ENCODE data around the gene KIF22.
"Not testable (repeated sequence)": the region's sequence is repeated elsewhere in the genome, so short reads cannot be mapped to it uniquely, and the experiment has no call there.

KIF22 gene

DNA sequence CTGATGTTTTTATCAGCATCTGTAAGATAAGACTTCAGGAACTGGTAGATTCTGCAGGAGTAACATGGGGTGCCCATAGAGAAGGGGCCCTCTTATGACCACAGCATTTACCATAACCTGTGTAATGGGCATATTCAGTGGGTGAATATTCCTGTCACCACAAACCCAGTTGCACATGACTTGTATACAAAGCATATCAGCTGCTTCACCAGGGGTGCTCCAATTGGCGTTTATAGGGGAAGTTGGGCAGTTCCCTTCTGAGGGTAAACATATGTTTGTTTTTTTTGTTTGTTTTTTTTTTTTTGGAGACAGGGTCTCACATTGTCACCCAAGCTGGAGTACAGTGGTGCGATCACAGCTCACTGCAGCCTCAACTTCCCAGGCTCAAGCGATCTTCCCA lies 24.0 kb upstream of the KIF22 start:
- DNase-seq (ENCODE audit: low read depth, low spot score): no peak

DNA sequence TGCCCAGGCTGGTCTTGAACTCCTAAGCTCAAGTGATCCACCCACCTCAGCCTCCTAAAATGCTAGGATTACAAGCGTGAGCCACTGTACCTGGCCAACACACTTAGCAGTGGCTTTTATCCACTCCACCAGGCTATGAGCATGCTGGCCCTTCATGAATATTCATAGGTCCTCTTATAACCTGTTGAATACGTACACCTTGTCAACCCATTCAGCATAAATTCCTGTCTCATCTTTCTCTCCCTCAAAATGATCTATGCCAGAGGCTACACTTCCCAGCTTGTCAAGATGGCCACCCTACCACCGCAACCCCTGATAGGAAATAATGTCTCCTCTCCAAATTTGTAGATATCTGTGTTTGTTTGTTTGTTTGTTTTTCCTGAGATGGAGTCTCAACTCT lies 23.5 kb upstream of the KIF22 start:
- DNase-seq (ENCODE audit: low read depth, low spot score): no peak

- DNase-seq (ENCODE audit: low read depth, low spot score): no peak
These were observed 21.0 kb upstream of the KIF22 start for GRCh38 chr16:29769507-29769906.

GRCh38 chr16:29770250-29770929 lies 20.2 kb upstream of the KIF22 start:
- no peak for DNase-seq (ENCODE audit: low read depth, low spot score)

DNA sequence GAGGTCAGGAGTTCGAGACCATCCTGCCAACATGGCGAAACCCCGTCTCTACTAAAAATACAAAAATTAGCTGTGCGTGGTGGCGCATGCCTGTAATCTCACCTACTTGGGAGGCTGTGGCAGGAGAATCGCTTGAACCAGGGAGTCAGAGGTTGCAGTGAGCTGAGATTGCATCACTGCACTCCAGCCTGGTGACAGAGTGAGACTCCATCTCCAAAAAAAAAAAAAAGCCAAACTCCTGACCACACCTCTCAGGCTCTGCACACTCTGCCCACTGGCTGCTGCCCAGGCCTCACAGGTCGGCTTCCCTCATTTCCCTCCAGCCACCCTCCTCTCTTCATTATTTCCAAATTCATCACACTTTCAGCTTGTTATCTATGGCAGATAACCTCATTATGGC lies 18.2 kb upstream of the KIF22 start:
- DNase-seq (ENCODE audit: low read depth, low spot score): not testable (repeated sequence)

- DNase-seq (ENCODE audit: low read depth, low spot score): no peak
These were observed 15.8 kb upstream of the KIF22 start for GRCh38 chr16:29774730-29775129.

DNA sequence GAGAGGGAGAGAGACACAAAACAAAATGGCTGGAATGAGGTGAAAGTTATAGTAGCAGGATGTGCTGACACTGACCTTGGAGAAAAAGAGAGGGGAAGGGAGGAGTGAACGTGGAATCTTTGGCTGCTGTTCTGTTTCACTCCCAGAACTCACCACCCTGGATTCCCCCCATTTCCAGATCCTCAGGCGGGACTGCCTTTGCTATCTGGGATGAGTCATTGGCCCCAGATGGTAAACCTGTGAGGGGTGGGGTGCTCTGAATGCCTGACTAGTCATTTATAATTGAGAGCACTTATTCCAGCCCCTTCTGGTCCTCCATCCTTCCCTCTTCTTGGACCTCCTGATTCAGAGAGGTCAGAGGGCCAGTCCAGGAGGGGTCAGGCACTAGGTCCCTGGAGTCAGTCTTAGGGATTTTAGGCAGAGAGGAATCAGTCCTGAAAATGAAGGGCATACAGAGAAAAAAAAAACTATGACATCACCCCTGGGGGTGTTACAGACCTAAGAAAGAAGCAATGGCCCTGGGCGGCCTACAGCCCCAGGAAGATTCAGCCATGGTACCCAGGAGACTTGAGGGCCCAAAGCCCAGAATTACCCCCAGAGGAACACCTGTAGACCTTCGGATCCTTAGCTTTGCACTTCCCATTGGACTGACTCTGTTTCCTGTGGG lies 14.7 kb upstream of the KIF22 start:
- no peak for DNase-seq (ENCODE audit: low read depth, low spot score)

DNA sequence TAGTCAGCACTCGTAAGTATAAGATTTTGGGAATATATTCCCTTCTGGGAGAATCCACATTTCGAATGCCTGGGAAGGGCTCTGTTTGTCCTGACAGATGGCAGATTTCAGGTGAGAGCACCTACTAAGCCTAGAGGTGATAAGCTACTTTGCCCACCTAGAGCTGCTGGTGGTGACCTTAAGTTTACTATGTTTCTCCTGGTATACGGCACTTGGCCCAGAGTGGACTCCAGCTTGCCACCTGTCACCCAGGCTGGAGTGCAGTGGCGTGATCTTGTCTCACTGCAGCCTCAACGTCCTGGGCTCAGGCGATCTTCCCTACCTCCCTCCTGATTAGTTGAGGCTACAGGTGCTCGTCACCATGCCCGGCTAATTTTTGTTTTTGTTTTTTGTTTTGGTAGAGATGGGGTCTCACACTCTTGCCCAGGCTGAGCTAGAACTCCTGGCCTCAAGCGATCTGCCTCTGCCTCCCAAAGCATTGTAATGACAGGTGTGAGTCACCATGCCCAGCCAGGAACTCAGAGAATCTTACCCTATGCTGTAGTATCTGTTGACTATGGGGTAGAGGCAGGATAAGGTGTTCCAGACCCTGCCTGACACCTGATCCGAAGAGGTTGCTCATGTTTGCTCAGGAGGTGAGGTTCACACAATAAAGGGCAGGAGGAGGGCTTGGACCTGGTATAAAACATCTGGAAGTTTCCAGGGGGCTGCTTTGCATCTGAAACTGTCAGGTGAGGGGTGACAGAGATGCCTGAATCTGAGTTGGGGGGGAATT lies 12.8 kb upstream of the KIF22 start, which contains the start of gene ZG16:
Gene ZG16 (plus strand): TSS at position 681 of the 775 bp plus-strand sequence. CDS start 1,011 bp downstream, outside the sequence.
- DNase-seq (ENCODE audit: low read depth, low spot score): no peak

DNA sequence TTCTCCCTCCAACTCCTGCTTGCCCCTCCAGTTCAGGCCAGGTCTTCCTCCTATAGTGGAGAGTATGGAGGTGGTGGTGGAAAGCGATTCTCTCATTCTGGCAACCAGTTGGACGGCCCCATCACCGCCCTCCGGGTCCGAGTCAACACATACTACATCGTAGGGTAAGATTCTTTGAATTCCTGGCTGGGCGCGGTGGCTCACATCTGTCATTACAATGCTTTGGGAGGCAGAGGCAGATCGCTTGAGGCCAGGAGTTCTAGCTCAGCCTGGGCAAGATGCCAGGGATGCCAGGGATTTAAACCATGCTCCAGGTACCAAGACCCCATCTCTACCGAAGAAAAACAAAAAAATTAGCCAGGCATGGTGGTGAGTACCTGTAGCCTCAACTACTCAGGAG lies 11.1 kb upstream of the KIF22 start:
- DNase-seq (ENCODE audit: low read depth, low spot score): no peak

DNA sequence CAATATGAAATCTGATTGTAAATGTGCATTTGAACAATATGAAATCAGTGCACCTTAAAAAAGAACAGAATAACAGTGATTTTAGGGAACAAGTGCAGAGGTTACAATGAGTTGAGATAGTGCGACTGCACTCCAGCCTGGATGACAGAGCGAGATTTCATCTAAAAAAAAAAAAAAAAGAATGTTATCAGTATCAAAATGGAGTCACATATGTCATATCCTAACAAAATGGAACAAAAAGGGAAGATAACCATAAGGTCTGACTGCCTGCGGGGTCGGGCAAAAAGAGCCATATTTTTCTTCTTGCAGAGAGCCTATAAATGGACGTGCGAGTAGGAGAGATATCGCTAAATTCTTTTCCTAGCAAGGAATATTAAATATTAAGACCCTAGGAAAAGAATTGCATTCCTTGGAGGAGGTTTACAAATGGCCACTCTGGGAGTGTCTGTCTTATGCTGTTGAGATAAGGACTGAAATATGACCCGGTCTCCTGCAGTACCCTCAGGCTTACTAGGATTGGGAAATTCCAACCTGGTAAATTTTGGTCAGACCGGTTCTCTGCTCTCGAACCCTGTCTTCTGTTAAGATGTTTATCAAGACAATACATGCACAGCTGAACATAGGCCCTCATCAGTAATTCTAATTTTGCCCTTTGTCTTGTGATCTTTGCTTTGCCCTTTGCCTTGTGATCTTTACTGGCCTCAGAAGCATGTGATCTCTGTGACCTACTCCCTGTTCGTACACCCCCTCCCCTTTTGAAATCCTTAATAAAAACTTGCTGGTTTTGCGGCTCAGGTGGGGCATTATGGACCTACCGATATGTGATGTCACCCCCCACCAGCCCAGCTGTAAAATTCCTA lies 7.2 kb upstream of the KIF22 start:
- not testable (repeated sequence) for DNase-seq (ENCODE audit: low read depth, low spot score)

DNA sequence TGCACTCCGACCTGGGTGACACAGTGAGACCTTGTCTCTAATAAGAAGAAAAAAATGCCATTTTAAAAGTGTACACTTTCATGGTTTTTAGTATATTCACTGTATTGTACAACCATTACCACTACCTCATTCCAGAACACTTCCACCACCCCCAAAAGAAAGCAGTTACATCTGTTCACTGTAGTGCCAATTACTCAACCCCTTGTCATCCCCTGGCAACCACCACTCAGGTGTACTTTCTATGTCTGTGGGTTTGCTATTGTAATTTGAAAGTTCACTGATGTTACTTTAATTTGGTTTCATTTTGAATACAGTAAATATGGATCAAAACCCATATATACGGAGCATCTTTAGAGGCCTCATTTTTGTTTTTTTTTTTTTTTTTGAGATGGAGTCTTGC lies 6.4 kb upstream of the KIF22 start:
- DNase-seq (ENCODE audit: low read depth, low spot score): no peak

DNA sequence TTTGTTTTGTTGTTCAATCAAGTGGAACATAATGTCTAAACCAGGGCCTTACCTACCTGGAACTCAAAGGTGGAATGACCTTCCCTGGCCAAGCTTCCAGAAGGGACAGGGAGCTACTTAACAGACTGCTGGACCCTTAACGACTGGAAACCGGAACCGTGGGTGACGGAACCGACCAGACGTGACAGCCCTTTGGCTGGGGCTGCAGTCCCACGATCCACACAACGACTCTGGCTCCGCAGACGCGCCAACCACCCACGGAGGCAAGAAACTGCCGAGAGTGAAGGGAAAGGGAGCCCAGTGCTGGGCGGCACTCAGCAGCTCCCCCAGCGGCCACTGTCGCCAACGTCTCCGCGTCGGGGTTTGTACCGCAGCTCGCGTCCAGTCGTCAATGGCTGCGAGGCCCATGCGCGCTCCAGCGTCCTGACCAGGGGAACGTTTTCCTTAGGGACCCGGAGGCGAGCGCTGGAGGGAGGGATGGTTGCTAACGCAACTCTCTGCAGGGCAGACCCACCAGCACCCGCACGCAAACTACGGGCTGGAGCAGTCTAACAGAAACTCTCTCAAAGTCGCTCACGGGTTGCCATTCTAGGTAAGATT lies 5.5 kb upstream of the KIF22 start:
- no peak for DNase-seq (ENCODE audit: low read depth, low spot score)

DNA sequence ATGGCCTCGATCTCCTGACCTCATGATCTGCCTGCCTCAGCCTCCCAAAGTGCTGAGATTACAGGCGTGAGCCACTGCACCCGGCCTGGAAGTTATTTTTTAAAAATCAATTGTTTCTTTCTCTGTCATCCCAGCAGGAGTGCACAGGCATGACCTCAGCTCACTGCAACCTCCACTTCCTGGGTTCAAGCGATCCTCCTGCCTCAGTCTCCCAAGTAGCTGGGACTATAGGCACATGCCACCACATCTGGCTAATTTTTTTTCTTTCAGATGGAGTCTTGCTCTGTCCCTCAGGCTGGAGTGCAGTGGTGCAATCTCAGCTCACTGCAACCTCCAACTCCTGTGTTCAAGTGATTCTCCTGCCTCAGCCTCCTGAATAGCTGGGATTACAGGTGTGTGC lies 3.4 kb upstream of the KIF22 start:
- DNase-seq (ENCODE audit: low read depth, low spot score): not testable (repeated sequence)

- DNase-seq (ENCODE audit: low read depth, low spot score): no peak
These were observed 772 bp upstream of the KIF22 start for GRCh38 chr16:29789775-29790182.

GRCh38 chr16:29790949-29791844 lies 646 bp downstream of the KIF22 start:
- DNase-seq (ENCODE audit: low read depth, low spot score): no peak

GRCh38 chr16:29791845-29792807 lies 1.6 kb downstream of the KIF22 start:
- DNase-seq (ENCODE audit: low read depth, low spot score): no peak

- not testable (repeated sequence) for DNase-seq (ENCODE audit: low read depth, low spot score)
These were observed 2.6 kb downstream of the KIF22 start for GRCh38 chr16:29793153-29793552.

DNA sequence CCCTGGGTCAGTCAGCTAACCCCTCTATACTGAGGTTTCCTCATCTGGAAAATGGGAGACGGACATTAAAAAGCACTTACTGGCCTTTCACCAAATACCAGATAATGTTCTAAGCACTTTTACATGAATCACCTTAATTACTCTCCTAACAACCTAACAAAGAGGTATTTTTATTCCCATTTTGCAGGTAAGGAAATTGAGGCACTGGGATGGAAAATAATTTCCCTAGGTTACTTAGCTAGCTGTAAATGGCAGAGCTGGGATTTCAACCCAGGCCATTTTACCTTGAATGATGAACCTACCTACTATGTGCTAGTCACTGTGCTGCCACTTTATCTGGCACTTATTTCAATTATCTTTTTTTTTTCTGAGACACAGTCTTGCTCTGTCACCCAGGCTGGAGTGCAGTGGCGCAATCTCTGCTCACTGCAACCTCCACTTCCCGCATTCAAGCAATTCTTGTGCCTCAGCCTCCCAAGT lies 3.7 kb downstream of the KIF22 start:
- no peak for DNase-seq (ENCODE audit: low read depth, low spot score)

DNA sequence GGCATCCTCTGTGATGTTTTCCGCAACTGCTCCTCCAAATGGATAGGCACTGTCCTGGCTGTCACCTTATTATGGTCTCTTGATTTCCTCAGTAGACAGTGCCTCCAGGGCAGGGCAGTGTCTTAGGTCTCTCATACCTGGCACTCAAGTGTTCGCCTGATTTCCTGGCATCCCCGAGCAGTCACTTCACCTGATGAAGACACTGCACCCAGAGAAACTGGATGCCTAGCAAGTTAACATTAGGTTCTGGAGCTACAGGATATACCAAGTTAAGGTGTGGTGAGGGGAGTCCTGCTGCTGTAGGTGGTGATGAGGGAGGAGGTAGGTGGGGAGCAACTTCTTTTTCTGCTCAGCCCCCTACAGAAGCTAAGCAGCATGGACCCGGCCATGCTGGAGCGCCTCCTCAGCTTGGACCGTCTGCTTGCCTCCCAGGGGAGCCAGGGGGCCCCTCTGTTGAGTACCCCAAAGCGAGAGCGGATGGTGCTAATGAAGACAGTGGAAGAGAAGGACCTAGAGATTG lies 11.9 kb downstream of the KIF22 start:
- DNase-seq (ENCODE audit: low read depth, low spot score): no peak
